Hepatocyte (in vitro differentiated cells): ENCODE data around the gene MEX3A. TPM values are rescaled to one million over a fixed set of nuclear protein-coding genes. Genes with fewer than 3 reads are reported as not detected.

Source experiments
- DNase-seq: peaks from one replicate; pipeline ENCODE4 v3.0.0-alpha.2; 2016; ENCODE audit warnings: low spot score
- H2AFZ ChIP-seq: fragments of 200-600 bp; sonication (generic); 2 replicates; pipeline ENCODE4 v1.6.0; 2016; ENCODE audit warnings: antibody characterized with exemption, mild to moderate bottlenecking
- H3K27ac ChIP-seq: fragments of 200-600 bp; sonication (generic); 2 replicates; pipeline ENCODE4 v1.5.1; 2016; ENCODE audit warnings: mild to moderate bottlenecking
- H3K27me3 ChIP-seq: fragments of 200-600 bp; sonication (generic); 2 replicates; pipeline ENCODE4 v1.6.1; 2016
- H3K36me3 ChIP-seq: fragments of 200-600 bp; sonication (generic); replicated peaks from 2 replicates; pipeline ENCODE4 v1.5.1; 2016; ENCODE audit warnings: low read depth; ENCODE audit not compliant: insufficient read depth
- H3K4me1 ChIP-seq: fragments of 200-600 bp; sonication (generic); 2 replicates; pipeline ENCODE4 v1.5.1; 2016; ENCODE audit warnings: mild to moderate bottlenecking, moderate library complexity; ENCODE audit not compliant: insufficient read depth
- H3K4me2 ChIP-seq: fragments of 200-600 bp; sonication (generic); 2 replicates; pipeline ENCODE4 v1.6.0; 2016
- H3K4me3 ChIP-seq: fragments of 200-600 bp; sonication (generic); 2 replicates; pipeline ENCODE4 v1.5.1; 2016; ENCODE audit warnings: mild to moderate bottlenecking
- H3K79me2 ChIP-seq: fragments of 200-600 bp; sonication (generic); 2 replicates; pipeline ENCODE4 v1.6.0; 2017; ENCODE audit warnings: mild to moderate bottlenecking
- H3K9me2 ChIP-seq: fragments of 200-600 bp; sonication (generic); replicated peaks from 2 replicates; pipeline ENCODE4 v1.6.0; 2017; ENCODE audit warnings: mild to moderate bottlenecking; ENCODE audit not compliant: insufficient read depth
- H3K9me3 ChIP-seq: fragments of 200-600 bp; sonication (generic); 2 replicates; pipeline ENCODE4 v1.5.1; 2016; ENCODE audit warnings: low read depth, mild to moderate bottlenecking
- H4K20me1 ChIP-seq: fragments of 200-600 bp; sonication (generic); 2 replicates; pipeline ENCODE4 v1.6.0; 2016; ENCODE audit warnings: mild to moderate bottlenecking; ENCODE audit not compliant: insufficient read depth, poor library complexity, severe bottlenecking
- CTCF ChIP-seq: fragments of 200-600 bp; sonication (generic); IDR thresholded peaks from 2 replicates; pipeline ENCODE4 v1.5.1; 2016; ENCODE audit warnings: antibody characterized with exemption, mild to moderate bottlenecking; ENCODE audit not compliant: poor library complexity
- EZH2 ChIP-seq: fragments of 200-600 bp; sonication (generic); IDR thresholded peaks from 2 replicates; pipeline ENCODE4 v1.6.1; 2016; ENCODE audit warnings: antibody characterized with exemption, mild to moderate bottlenecking, borderline replicate concordance
- EZH2phosphoT487 ChIP-seq: fragments of 200-600 bp; sonication (generic); IDR thresholded peaks from one replicate; pipeline ENCODE4 v1.6.1; 2018; ENCODE audit warnings: antibody characterized with exemption, mild to moderate bottlenecking, low read depth, moderate library complexity; ENCODE audit not compliant: unreplicated experiment, severe bottlenecking
- WGBS: methylation state at CpG from one replicate; pipeline ENCODE4 v1.1.6; 2016; ENCODE audit warnings: low lambda C conversion rate; ENCODE audit errors: missing lambda C conversion rate; 5-methylcytosine and 5-hydroxymethylcytosine counted together
- polyA plus RNA-seq: library from polyadenylated mRNA; unstranded; fragments of >200 nt; fragmentation: Nextera tagmentation; extraction: Ambion mirVana; gene quantifications from 2 replicates; pipeline ENCODE4 v1.2.1, GENCODE V29; 2016
- total RNA-seq: library from RNA; depleted of rRNA; stranded (reverse); fragments of >200 nt; gene quantifications from 2 replicates; pipeline ENCODE4 v1.2.3, GENCODE V29; 2014

Gene MEX3A
- total and polyA plus RNA-seq, 2 experiments from 2014 or later: 9.3 to 12.0 TPM

DNA sequence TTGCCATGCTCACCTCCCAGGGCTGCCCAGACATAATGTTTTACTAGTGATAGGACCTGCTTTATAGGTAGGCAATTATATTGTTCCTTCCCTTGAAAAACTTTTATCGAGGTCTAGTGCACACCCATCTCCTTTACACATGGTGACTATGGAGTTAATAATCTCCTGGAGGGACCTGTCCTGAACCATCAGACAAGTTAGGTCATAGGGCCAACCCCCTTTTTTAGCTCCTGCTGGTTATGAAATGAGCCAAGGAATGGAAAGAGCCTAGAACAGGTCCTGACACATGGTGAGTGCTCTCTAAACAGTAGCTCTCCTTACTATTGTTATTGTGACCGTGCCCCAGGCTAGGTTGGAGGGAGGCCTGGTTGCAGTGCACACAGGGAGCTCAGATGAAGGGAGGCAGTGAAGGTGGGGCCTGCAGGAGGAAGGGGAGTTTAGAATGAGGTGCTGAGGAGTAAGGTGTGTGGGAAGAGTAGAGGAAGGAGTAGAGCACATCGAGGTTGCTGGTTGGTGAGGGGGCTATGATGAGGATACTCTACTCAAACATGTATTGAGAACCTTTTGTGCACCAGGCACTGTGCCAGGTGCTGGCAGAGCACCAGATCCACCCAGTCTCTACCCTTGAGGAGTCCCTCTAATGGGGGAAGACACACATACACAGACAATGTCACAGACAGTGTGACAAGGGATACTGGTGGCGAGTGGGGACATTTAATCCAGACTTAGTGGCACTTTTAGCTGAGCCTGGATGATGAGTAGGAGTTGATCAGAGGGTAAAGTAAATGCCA is 18.1 kb upstream of the MEX3A start:
- H3K79me2 ChIP-seq: peaks cover 82% of the 10 kb centered on the region
- no peak overlapping the region for H2AFZ ChIP-seq
- WGBS: 82% methylated on average over 4 of the region's 4 CpGs
- no peak for DNase-seq
- no peaks in the 10 kb centered on the region for H3K9me3 ChIP-seq
- no peak overlapping the region for H3K27ac ChIP-seq
- H3K27me3 ChIP-seq: no peaks in the 10 kb centered on the region
- H3K4me2 ChIP-seq: no peak overlapping the region
- no peaks in the 10 kb centered on the region for H3K9me2 ChIP-seq
- H4K20me1 ChIP-seq: no peaks in the 10 kb centered on the region
- no peaks in the 10 kb centered on the region for H3K36me3 ChIP-seq
- H3K4me3 ChIP-seq: no peak overlapping the region
- H3K4me1 ChIP-seq: peaks cover 50% of the 10 kb centered on the region
- TF ChIP-seq CTCF: no peak
- no peak for TF ChIP-seq EZH2
- no peak for TF ChIP-seq EZH2phosphoT487

- H4K20me1 ChIP-seq: no peaks in the 10 kb centered on the region
- no peak overlapping the region for H3K4me3 ChIP-seq
- H3K27ac ChIP-seq: no peak overlapping the region
- H3K9me3 ChIP-seq: no peaks in the 10 kb centered on the region
- H3K4me1 ChIP-seq: peaks cover 39% of the 10 kb centered on the region
- DNase-seq: no peak
- WGBS: 86% methylated on average over 3 of the region's 3 CpGs
- H3K27me3 ChIP-seq: no peaks in the 10 kb centered on the region
- no peaks in the 10 kb centered on the region for H3K9me2 ChIP-seq
- H3K4me2 ChIP-seq: no peak overlapping the region
- H2AFZ ChIP-seq: no peak overlapping the region
- no peak for TF ChIP-seq EZH2phosphoT487
- TF ChIP-seq EZH2: no peak
- TF ChIP-seq CTCF: no peak
- peaks cover 79% of the 10 kb centered on the region for H3K79me2 ChIP-seq
- no peaks in the 10 kb centered on the region for H3K36me3 ChIP-seq
Observed at GRCh38 chr1:156099282-156099681, 17.0 kb upstream of the MEX3A start.

DNA sequence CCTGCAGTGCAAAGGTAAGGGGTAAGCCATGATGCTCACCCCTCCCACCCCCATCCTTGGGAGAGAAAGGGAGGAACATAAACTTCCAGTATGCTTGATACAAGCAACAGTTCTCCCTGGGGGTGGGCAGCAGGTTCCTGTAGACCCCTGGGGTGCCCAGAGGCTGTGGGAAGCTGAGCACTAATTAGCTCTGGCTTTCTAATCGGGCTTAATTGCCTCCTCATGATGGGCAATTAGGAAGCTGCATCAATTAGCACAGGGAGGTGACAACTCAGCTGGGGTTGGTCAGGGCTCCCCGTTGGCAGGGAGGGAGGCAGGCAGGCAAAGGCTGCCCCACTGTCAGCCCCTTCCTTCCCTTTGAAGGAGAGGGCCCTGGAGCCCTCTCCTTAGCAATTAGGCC is 16.5 kb upstream of the MEX3A start:
- H3K4me1 ChIP-seq: peaks cover 34% of the 10 kb centered on the region
- no peak overlapping the region for H3K4me3 ChIP-seq
- H2AFZ ChIP-seq: no peak overlapping the region
- no peaks in the 10 kb centered on the region for H3K27me3 ChIP-seq
- H3K79me2 ChIP-seq: peaks cover 83% of the 10 kb centered on the region
- no peak for DNase-seq
- WGBS: 76% methylated on average over 2 of the region's 2 CpGs
- no peak overlapping the region for H3K4me2 ChIP-seq
- no peaks in the 10 kb centered on the region for H3K9me3 ChIP-seq
- TF ChIP-seq EZH2phosphoT487: no peak
- no peaks in the 10 kb centered on the region for H3K36me3 ChIP-seq
- no peak overlapping the region for H3K27ac ChIP-seq
- no peaks in the 10 kb centered on the region for H3K9me2 ChIP-seq
- no peaks in the 10 kb centered on the region for H4K20me1 ChIP-seq

- Histone ChIP-seq H3K27me3 (no peaks in the 10 kb centered on the region), H3K4me3 (no peak overlapping the region), H3K27ac (peak overlapping the region; percentile 84), H3K79me2 (peaks cover 82% of the 10 kb centered on the region), H3K9me2 (no peaks in the 10 kb centered on the region), H2AFZ (no peak overlapping the region), H3K36me3 (no peaks in the 10 kb centered on the region), H3K4me2 (no peak overlapping the region), H3K4me1 (peaks cover 23% of the 10 kb centered on the region), H4K20me1 (no peaks in the 10 kb centered on the region), H3K9me3 (no peaks in the 10 kb centered on the region)
- no peak for DNase-seq
- TF ChIP-seq CTCF (no peak), EZH2 (no peak), EZH2phosphoT487 (no peak)
- WGBS: 93% methylated on average over 9 of the region's 9 CpGs
Observed at GRCh38 chr1:156097499-156098178, 15.4 kb upstream of the MEX3A start.
